Measurements from ENCODE around the gene B4GALT3. TPM values are rescaled to one million over a fixed set of nuclear protein-coding genes. Genes with fewer than 3 reads are reported as not detected.
"Not testable (repeated sequence)": the region's sequence is repeated elsewhere in the genome, so short reads cannot be mapped to it uniquely, and the experiment has no call there.

B4GALT3 gene
- total RNA-seq (2014; rRNA removed; shearing (Covaris generic)), result 68.2 and 73.4 TPM in 2 replicates
- polyA plus RNA-seq (2014; cell fraction: nucleus; rRNA removed), result 85.7 and 141 TPM in 2 replicates

DNA sequence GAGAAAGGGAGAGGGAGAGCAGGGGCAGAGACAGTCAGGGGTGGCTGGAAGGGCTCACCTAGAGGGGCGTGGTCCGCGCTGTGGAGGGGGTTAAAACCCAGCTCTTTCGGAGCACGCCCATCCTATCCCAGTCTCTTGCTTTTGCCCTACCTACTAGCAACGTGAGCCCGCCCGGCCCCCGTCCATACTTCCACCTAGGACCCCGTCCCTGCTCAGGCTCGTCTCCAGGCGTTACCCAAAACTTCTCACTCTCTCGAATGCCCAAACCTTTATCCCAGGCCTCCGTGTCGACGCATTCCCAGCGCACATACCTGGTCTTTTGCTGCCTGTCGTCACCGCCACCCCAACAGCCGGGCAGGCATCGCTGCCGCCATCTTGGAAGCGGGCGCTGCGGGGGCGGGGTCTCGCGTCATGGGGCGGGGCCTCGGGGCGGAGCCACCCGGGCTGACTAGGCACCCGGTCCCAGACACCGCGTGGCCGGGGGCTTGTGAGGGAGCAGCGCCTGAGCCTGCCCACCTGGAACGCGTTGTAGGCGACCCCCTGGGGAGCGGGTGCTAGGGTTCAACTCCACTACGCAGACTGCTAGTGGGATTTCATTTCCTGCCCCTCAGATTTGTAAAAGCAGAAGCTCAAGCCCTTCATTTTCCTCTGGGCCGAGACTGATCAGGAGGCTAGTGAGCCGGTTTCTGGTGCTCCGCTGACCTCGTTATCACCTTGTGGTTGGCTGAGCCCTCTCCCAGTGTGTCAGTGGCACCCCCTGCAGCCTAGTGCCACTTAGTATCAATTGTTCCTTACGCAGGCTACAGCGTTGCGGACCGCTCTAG, at the start of gene B4GALT3:
Gene B4GALT3 (minus strand): TSS at position 396 of the 824 bp plus-strand sequence. CDS start 1,447 bp downstream, outside the sequence.
- peak; percentile 80 for DNase-seq (ENCODE audit: extremely low read depth, low read depth)

DNA sequence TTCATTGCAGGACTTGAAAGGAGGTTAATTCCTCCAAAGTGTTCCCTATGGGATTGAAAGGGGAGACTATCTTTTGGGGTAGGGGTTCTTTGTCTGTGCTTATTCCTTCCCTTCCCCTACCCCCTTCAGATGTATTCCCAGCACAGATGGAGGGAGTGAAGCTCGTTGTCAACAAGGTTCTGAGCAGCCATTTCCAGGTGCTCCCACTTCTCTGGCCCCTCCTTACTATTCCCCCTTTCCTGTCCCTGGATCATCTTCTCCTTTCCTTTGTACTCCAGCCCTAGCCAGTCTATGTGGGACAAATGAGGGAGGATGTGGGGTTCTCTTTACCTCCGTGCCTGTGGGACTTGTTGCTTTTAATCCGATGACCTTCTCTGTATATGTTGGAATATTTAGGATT, 49.5 kb upstream of the B4GALT3 start:
- DNase-seq (ENCODE audit: extremely low read depth, low read depth), result no peak

DNA sequence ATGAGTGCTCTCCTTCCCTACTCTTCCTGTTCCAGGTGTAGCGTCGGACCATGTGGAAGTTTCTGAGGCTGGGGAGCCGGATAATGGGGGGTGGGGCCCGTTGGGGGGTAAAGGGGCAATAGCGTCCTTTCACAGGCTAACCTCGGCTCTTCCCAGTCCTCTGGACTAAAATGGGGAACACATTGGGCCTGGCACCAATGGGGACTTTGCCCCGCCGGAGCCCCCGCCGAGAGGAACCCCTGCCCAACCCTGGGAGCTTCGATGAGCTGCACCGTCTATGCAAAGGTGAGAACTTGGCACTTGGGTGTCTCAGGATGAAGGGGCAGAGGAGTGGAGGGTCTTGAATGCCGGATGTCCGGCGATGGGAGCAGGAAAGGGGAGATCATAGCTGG, 49.0 kb upstream of the B4GALT3 start:
- no peak for DNase-seq (ENCODE audit: extremely low read depth, low read depth)

DNA sequence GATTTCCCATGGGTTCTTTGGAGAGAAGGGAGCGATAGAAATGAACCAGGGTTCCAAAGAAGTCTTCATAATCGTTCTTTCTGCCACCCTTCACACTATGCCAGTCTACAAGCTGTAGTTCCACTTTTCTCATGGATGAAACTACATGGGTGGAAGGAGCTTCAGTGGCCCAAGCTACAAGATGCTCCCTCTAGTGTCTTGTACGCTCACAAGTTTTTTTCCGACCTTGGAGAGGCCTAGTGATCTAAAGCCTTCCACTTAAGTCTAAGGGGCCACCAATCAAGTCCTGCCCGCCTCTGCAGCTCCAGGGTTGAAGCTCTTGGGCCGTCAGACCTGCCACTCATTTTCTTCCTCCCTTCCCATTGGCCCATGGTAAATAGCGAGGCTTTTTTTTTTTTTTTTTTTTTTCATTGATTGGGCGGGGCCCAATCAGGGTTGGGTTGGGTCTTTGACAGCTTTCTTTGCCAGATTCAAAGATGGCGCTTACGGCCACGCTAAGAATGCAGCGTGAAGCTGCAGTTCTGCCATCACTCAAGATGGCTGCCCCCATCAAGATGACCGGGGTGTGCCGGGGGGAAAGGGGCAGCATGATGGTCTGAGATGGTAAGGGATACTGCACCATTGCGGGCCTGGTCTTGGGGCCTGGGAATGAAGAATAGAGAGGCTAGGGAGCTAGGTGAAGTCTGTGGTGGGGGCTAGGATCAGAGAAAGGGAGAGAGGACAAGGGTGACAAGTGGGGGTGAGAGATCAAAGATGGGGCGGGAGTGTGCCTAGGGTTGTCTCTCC, 48.4 kb upstream of the B4GALT3 start, which contains the start of gene TOMM40L:
Gene TOMM40L (plus strand): TSS at position 527 of the 786 bp plus-strand sequence. CDS start 430 bp downstream, outside the sequence.
- DNase-seq (ENCODE audit: extremely low read depth, low read depth), result peak; percentile 100

DNA sequence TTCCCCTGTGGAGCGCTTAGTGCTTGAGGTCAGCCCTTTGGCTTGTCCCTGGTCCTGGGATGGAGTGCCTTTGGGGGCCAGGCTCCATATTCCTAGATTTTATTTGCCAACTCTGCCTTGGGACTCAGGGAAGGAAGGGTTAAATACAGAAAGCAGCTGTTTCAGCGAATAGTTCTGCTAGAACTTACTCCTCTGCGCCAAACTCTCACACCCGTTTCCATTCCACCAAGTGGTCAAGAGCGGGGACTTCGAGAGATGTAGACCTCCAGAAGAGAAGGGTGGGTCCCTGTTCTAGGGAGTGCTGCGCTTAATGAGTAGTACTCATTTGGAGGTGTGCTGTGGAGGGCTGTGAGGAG, 47.8 kb upstream of the B4GALT3 start:
- DNase-seq (ENCODE audit: extremely low read depth, low read depth), result no peak

DNA sequence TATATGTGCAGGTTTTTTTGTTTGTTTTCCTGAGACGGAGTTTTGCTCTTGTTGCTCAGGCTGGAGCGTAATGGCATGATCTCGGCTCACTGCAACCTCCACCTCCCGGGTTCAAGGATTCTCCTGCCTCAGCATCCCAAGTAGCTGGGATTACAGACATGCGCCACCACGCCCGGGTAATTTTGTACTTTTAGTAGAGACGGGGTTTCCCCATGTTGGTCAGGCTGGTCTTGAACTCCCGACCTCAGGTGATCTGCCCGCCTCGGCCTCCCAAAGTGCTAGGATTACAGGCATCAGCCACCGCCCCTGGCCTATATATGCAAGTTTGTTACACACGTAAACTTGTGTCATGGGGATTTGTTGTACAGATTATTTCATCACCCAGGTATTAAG, 47.4 kb upstream of the B4GALT3 start:
- DNase-seq (ENCODE audit: extremely low read depth, low read depth), result not testable (repeated sequence)

DNA sequence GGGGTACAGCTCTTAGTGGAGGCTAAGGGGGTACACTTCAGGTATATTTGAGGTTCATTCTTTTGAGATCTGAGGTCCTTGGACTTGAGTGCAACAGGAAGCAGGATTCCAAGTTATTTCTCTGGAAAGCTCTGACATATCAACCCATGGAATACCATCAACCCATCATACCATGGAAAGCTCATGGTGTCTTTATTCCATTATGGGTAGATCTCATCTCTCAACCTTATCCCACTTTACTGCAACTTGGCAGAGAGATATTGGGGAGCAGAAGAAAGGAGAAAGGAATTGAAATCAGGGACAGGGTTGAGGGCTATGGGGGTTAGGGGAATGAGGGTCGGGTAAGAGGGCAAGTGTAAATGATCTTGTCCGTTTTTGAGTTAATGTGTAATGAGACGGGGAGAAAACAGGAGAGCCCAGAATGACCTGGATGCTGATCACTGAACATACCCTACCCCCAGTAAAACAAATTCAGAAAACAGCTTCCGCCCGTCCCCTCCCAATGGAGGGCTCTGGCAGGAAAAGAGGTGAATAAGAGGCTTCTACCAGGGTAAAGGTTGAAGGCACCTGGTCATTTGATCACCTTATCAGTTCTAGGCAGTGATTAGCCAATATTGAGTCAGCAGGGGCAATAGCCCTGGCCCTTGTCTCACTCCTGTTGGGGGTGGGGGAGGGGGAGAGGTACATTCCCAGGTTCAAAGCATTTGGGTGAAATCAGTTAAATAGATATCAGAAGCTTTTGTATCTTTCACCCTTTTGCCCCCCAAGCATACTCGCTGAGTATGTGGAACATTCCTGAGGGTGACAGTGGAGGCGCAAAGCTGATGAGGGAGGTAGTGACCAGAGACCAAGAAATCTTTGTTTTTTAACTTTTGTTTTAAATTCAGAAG, 46.7 kb upstream of the B4GALT3 start:
- DNase-seq (ENCODE audit: extremely low read depth, low read depth), result no peak

DNA sequence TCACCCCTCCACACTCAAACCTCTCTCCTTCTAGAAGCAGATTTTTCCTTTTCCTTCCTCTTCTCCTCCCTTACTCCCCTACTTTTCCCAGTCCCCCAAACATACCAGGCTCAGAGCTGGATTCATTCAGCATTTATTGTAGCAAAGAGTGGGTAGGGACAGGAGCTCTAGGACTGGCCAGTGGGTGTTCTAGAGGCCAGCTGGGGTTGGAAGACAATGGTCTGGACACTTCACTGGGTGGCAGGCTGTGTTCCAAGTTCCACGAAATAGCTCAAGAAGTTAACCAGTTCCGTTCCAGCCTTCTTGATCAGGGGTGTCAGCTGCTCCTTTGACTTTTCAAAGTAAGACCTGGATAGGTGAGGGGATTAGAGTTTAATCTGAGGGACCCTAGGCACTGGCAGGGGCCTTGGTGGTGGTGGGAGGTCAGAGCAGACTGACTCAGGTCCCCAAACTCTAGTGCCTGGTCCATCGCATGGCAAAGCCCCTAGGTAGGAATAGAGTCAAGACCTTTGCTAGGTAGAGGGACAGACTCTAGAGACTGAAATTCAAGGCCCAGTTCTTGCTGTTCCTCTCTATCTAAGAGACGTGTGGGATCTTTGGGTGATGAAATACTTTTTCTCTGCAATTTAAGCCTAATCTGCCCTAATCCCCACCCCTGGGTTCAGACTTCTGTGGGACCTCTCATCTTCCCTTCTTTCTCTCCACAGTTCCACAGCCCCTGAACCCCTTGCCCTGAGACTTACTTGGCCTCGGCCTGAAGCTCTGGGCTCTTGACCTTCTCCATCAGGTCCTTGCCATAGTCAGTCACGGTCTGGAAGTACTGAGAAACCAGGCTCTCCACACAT, 45.1 kb upstream of the B4GALT3 start:
- DNase-seq (ENCODE audit: extremely low read depth, low read depth), result no peak

DNA sequence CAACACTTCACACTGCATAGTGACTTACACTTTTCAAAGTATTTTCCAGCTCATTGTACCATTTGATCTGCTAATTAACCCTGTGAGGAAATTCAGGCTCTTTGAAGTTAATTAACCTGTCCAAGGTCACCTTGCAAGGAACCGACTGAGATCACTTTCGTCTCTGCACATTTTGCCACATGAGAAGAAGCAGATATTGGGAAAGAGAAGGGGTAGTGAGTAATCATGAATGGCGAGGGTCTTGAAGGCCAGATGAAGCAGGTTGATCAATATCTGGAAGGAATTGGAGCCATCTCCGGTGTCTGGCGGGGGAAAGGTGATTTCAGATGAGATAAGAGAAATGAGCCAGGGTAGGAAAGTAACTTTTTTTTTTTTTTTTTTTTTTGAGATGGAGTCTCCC, 42.7 kb upstream of the B4GALT3 start:
- no peak for DNase-seq (ENCODE audit: extremely low read depth, low read depth)

DNA sequence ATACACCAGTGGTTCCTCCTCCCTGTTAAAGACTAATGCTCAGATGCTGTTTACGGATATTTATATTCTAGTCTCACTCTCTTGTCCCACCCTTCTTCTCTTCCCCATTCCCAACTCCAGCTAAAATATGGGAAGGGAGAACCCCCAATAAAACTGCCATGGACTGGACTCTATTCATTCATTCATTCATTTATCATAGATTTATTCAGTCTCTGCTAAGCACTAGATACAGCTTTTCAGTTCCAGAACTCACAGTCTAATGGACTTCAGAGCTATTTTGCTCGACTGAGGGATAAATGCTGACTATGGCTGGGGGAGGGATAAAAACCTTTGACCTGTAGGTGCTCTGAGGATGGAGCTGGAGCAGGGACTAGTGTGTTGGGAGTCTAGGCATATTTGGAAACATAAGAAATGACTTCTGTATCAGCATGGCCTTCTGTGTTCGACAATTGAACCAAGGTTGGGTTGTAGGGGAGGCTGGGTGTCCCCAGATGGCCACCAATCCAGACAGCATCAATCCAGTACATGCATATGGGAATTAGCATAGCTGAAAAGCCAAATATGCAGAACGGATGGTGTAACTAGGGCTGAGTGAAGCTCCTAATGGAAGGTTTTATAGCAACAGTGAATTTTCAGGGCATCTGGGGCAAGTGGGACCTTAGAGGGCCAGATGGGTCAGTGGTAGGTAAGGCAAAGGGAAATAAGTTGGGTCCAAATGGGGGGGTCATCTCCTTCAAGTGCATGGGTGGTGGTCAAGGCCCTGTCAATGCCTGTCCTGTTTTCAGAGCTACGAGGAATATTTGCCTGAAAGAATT, 42.0 kb upstream of the B4GALT3 start:
- no peak for DNase-seq (ENCODE audit: extremely low read depth, low read depth)

DNA sequence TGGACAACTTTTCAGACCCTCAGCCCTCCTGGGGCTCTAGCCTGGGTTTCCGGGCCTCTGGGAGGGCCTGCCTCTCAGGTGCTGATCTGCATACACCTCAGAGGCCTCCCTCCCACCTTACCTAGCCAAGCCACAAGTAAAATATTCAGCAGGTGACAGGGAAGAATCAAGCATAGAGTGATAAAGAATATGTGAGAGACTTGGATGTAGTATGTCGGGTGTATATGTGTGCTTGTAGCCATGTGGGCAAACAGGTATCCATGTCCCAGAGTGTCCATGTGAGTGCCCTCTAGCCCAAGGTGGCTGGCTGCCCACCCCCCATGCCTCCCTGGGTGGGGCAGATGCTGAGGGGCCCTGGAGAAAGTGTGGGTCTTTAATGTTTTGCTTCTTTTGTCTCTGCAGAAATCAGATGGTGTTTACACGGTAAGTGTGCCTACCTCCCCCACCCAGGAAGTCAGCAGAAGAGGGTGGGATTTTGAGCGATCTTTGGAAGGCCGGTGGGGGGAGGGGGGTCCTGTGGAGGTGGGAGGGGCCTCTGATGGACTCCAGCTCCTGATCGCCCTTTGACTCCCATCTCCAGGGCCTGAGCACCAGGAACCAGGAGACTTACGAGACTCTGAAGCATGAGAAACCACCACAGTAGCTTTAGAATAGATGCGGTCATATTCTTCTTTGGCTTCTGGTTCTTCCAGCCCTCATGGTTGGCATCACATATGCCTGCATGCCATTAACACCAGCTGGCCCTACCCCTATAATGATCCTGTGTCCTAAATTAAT, 41.2 kb upstream of the B4GALT3 start:
- DNase-seq (ENCODE audit: extremely low read depth, low read depth), result no peak

DNA sequence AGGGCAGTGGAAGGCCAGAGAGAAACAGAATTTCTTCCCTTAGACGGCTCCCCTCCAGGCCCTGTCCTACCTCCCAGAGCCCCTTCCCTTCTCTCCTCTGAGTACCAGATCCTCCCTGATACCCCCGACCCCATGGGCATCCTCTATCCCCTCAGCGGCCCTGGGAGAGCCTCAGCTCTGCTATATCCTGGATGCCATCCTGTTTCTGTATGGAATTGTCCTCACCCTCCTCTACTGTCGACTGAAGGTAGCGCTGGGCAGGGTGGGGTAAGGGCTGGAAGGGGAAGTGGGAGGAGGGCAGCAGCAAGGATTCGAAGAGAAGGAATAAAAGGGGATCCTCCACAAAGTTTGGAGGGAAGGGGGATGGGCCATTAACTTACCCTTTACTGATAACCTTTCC, 40.5 kb upstream of the B4GALT3 start:
- no peak for DNase-seq (ENCODE audit: extremely low read depth, low read depth)

DNA sequence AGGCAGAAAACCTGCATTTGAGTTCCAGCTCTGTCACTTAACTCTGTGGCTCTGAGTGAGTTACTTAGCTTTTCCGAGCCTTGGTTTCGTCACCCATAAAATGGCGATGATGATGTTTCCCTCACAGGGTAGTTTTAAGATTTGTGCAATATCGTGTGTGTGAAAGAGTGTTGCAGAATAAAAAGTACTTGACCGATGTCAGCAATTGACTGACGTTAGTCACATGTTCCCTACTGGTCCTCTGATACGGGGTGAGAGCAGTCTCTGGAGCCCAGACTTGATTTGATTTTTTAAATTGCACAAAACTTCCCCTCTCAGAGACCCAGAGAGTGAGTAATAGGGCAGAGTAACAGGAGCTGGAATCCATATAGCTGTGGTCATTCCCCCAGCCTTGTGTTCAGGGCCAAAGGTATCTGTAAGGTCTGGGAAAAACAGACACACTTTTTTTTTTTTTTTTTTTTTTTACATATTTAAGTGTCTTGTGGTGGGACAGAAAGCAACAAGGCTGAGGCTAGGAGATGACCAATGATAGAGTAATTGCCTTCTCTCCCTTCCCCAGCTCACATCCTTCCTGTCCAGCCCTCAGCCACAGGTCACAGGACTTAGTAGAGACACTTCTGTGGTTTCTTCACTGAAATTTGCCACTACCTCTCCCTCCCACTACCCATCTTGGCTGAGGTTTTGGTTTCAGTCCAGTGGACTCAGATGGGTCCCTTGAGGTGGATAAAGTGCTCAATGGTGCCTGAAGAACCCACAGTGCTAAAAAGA, 39.8 kb upstream of the B4GALT3 start:
- DNase-seq (ENCODE audit: extremely low read depth, low read depth), result no peak

DNA sequence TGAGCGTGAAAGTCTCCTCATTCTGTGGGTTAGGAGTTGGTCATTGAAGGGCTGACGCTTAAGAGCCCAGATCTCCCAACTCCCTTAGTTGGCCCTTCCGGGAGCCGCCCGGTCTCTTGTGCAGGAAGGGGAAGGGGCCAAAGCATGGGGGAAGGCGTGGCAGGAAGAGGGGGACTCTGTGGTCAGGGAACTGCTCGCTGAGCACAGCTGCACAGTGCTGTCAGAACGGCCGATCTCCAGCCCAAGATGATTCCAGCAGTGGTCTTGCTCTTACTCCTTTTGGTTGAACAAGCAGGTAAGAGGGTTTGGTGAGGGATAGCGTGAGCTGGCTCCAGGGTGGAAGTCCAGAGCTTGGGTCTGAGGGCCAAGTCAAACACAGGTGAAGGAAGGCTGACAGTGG, 37.8 kb upstream of the B4GALT3 start, which contains the start of gene FCER1G:
Gene FCER1G (plus strand): TSS at position 220 of the 400 bp plus-strand sequence. CDS start 27 bp downstream, at position 247.
- DNase-seq (ENCODE audit: extremely low read depth, low read depth), result no peak

DNA sequence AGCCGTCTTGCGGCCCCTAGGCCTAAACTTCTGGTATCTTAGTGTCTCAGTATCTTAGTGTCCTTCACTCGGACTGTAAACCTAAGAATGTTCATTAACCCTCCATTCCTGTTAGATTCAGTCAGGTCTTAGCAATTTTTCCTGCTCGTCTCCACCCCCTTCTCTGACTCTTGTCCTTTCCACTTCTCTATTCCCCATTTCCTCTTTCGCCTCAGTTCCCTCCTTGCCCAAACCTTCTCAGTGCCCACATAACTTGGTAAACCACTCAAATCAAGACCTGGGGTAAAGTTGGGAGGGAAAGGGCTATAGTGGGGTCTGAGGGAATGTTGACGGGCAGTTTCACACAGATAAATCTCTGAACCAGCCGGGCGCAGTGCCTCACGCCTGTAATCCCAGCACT, 37.1 kb upstream of the B4GALT3 start:
- DNase-seq (ENCODE audit: extremely low read depth, low read depth), result no peak

DNA sequence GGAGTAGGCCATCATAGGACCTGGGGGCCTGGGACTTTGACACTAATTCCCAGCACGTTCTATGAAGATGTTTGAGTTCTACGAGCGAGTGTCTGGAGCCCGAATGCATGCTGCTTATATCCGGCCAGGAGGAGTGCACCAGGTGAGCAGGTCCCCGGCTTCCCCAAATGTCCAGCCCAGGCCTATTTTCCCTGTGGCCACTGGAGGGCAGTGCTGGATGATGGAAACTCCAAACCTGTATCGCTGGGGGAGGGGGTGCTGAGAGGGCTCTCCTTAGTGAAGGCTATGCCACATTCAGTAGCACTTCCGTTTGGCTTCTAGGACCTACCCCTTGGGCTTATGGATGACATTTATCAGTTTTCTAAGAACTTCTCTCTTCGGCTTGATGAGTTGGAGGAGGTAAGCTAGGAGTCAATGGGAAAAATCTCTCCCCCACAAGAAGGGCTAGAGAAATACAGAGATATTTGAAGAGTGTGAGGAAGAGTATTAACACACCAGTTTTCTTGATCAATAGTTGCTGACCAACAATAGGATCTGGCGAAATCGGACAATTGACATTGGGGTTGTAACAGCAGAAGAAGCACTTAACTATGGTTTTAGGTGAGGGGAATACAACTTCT, 32.6 kb upstream of the B4GALT3 start:
- peak; percentile 74 for DNase-seq (ENCODE audit: extremely low read depth, low read depth)

DNA sequence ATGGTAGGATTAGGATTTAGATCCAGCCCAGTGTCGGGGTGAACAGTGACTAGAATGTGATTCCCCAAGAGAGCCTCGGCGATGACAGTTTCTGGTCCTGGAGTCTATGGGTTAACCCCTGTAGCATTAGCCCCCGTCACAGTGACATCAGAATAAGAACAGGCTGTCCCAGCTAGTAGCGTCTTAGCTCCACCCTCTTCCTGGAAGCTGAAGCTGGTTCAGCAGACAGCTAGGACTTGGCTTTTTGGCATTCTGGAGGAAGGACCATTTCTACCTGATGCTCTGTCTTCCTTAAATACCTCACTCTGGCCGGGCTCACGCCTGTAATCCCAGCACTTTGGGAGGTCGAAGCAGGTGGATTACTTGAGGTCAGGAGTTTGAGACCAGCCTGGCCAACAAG, 29.9 kb upstream of the B4GALT3 start:
- no peak for DNase-seq (ENCODE audit: extremely low read depth, low read depth)

All from NCI-H460 (cell line).